GM12878 (cell line): ENCODE data around the gene FGD5. TPM values are rescaled to one million over a fixed set of nuclear protein-coding genes. Genes with fewer than 3 reads are reported as not detected.
A peak's percentile ranks its signal among the peaks of the same experiment; 100 is the strongest.

Experiments used
- ATAC-seq: fragments of 200-7000 bp; cut with Tn5 transposase; 3 replicates; pipeline ENCODE4 v1.9.1; 2020; ENCODE audit warnings: mild to moderate bottlenecking, moderate library complexity
- BruUV-seq: library from RNA; stranded (reverse); fragments of 400-500 nt; replicated peaks from 2 replicates; lab custom pipeline; 2021; lab: Mats Ljungman, UMichigan
- CTCF ChIA-PET: fragments of 300-600 bp; sonication (Branson Sonifier 250); formaldehyde crosslinking; extraction: SDS; loops from one replicate; lab custom pipeline; 2021; ENCODE audit warnings: inconsistent platforms; lab: Yijun Ruan, JAX
- POLR2A ChIA-PET: fragments of 350-600 bp; formaldehyde crosslinking; extraction: SDS; loops from one replicate; lab custom pipeline; 2021; ENCODE audit warnings: inconsistent platforms; lab: Charles Lee
- RAD21 ChIA-PET: fragments of 300-600 bp; sonication (Branson Sonifier 250); formaldehyde crosslinking; loops from one replicate; lab custom pipeline; 2023; ENCODE audit warnings: antibody characterized with exemption; ENCODE audit not compliant: unreplicated experiment; lab: Charles Lee
- SMC1A ChIA-PET: fragments of 300-600 bp; sonication (Branson Sonifier 250); formaldehyde crosslinking; loops from one replicate; lab custom pipeline; 2023; ENCODE audit not compliant: unreplicated experiment, uncharacterized antibody; lab: Charles Lee
- DNase-seq: peaks from one replicate; pipeline ENCODE4 v3.0.0-alpha.2; 2011; ENCODE audit warnings: low read depth, low spot score
- FAIRE-seq: peaks from 3 replicates; lab custom pipeline; 2011; peaks lifted over from hg19 to GRCh38; lab: Jason Lieb, UNC
- H2AFZ ChIP-seq: 2 replicates; pipeline ENCODE4 v1.6.0; 2011; ENCODE audit warnings: low read depth, low read length, control low read depth; ENCODE audit not compliant: control insufficient read depth
- H3K27ac ChIP-seq: 2 replicates; pipeline ENCODE4 v1.5.1; 2011; ENCODE audit warnings: control low read depth; ENCODE audit not compliant: control insufficient read depth, insufficient read depth
- H3K27me3 ChIP-seq, 2 experiments: replicated peaks in 1 of 2; 2 replicates each; pipeline versions ENCODE4 v1.6.0 to v1.6.1; 2011; ENCODE audit warnings: low read length in 1 of 2; ENCODE audit not compliant: control insufficient read depth in 2 of 2, insufficient read depth in 2 of 2
- H3K36me3 ChIP-seq, 2 experiments: 2 replicates each; pipeline ENCODE4 v1.5.1; 2011; ENCODE audit warnings: low read length in 1 of 2; ENCODE audit not compliant: control insufficient read depth in 2 of 2, insufficient read depth in 2 of 2
- H3K4me1 ChIP-seq: 2 replicates; pipeline ENCODE4 v1.6.1; 2011; ENCODE audit warnings: mild to moderate bottlenecking, low read length, moderate library complexity, mixed read lengths; ENCODE audit not compliant: control insufficient read depth, insufficient read depth
- H3K4me2 ChIP-seq: 2 replicates; pipeline ENCODE4 v1.6.0; 2011; ENCODE audit warnings: control low read depth; ENCODE audit not compliant: control insufficient read depth, insufficient read depth
- H3K4me3 ChIP-seq: fragments of 200-600 bp; sonication (generic); 2 replicates; pipeline ENCODE4 v1.5.1; 2016
- H3K79me2 ChIP-seq: 2 replicates; pipeline ENCODE4 v1.6.0; 2011; ENCODE audit warnings: low read length; ENCODE audit not compliant: control insufficient read depth, insufficient read depth
- H3K9ac ChIP-seq: 2 replicates; pipeline ENCODE4 v1.8.0; 2011; ENCODE audit warnings: low read length, control low read depth, mixed read lengths; ENCODE audit not compliant: control insufficient read depth, insufficient read depth
- H3K9me3 ChIP-seq: replicated peaks from 3 replicates; pipeline ENCODE4 v1.5.1; 2011; ENCODE audit warnings: mild to moderate bottlenecking, low read length; ENCODE audit not compliant: control insufficient read depth, insufficient read depth
- H4K20me1 ChIP-seq: 2 replicates; pipeline ENCODE4 v1.6.0; 2011; ENCODE audit not compliant: control insufficient read depth, insufficient read depth
- CBX3 ChIP-seq: fragments of 200-600 bp; sonication (generic); IDR thresholded peaks from 2 replicates; pipeline ENCODE4 v1.6.1; 2016; ENCODE audit warnings: low read depth, borderline replicate concordance
- CEBPB ChIP-seq, 2 experiments: fragments of 150-350 bp in 1 of 2; IDR thresholded peaks; 2 replicates each; pipeline ENCODE4 v1.6.1; 2012 to 2014; ENCODE audit warnings: low read depth in 2 of 2, low read length in 2 of 2, borderline replicate concordance in 1 of 2, inconsistent platforms in 1 of 2
- DPF2 ChIP-seq: fragments of 450-650 bp; IDR thresholded peaks from 2 replicates; pipeline ENCODE4 v1.6.1; 2017; ENCODE audit warnings: mild to moderate bottlenecking
- EED ChIP-seq: sonication (generic); IDR thresholded peaks from 2 replicates; pipeline ENCODE4 v1.6.1; 2016; ENCODE audit warnings: antibody characterized with exemption, low read depth
- EP300 ChIP-seq, 2 experiments: fragments of 150-350 bp in 1 of 2; IDR thresholded peaks; 2 replicates each; pipeline ENCODE4 v1.6.1; 2011 to 2012; ENCODE audit warnings: low read depth in 2 of 2, low read length in 2 of 2, borderline replicate concordance in 1 of 2, improper control_type of control experiment in 1 of 2, inconsistent platforms in 1 of 2; ENCODE audit not compliant: control insufficient read depth in 1 of 2
- HDGF ChIP-seq: fragments of 450-650 bp; IDR thresholded peaks from 2 replicates; pipeline ENCODE4 v1.6.1; 2016; ENCODE audit warnings: antibody characterized with exemption
- RB1 ChIP-seq: fragments of 450-650 bp; formaldehyde crosslinking; IDR thresholded peaks from 2 replicates; pipeline ENCODE4 v1.6.1; 2017; ENCODE audit warnings: mild to moderate bottlenecking, borderline replicate concordance
- SPI1 ChIP-seq: IDR thresholded peaks from 2 replicates; pipeline ENCODE4 v1.6.1; 2011; ENCODE audit warnings: low read depth, mild to moderate bottlenecking, low read length, moderate library complexity, borderline replicate concordance; ENCODE audit not compliant: insufficient read depth
- TCF12 ChIP-seq: IDR thresholded peaks from 2 replicates; pipeline ENCODE4 v1.6.1; 2011; ENCODE audit warnings: low read depth, mild to moderate bottlenecking, low read length
- ZNF622 ChIP-seq: fragments of 450-650 bp; IDR thresholded peaks from 2 replicates; pipeline ENCODE4 v1.6.1; 2017; ENCODE audit warnings: mild to moderate bottlenecking, inconsistent platforms
- WGBS: methylation state at CpG from one replicate; pipeline ENCODE4 v1.1.6; 2016; ENCODE audit warnings: low lambda C conversion rate; ENCODE audit not compliant: insufficient replicate concordance, insufficient coverage; ENCODE audit errors: missing lambda C conversion rate; 5-methylcytosine and 5-hydroxymethylcytosine counted together
- in situ Hi-C: fragments of 300-500 bp; cut with MboI; formaldehyde crosslinking; loops from 9 replicates; pipeline ENCODE4 v1.14.3; 2018; ENCODE audit warnings: mixed read lengths
- intact Hi-C: fragments of 100-400 bp; cut with micrococcal nuclease; formaldehyde crosslinking; loops from one replicate; pipeline ENCODE4 v1.14.2; 2022; ENCODE audit not compliant: unreplicated experiment
- polyA plus RNA-seq, 11 experiments: library from polyadenylated mRNA; depleted of rRNA in 4 of 11; unstranded in 6 of 11; stranded (reverse) in 5 of 11; fragments of >200 nt; fragmentation: Nextera tagmentation in 4 of 11; fragmentation: Illumina TruSeq in 1 of 11; extraction: Ambion mirVana in 4 of 11; extraction: Trizol in 1 of 11; gene quantifications; 1 replicate in 1 of 11; 2 replicates in 10 of 11; pipeline versions ENCODE4 v1.2.1 to v1.2.3, GENCODE V29; 2011 to 2016; ENCODE audit warnings: inconsistent platforms in 2 of 11, missing spikeins in 2 of 11, low read depth in 1 of 11
- total RNA-seq, 4 experiments: library from RNA; depleted of rRNA in 3 of 4; stranded (reverse); fragments of >200 nt in 3 of 4; fragmentation: Illumina TruSeq in 1 of 4; extraction: Trizol in 1 of 4; gene quantifications; 2 replicates each; pipeline versions ENCODE4 v1.2.1 to v1.2.3, GENCODE V29; 2013 to 2021
- TF ChIP-seq, protein P1 (sequence below): fragments of 450-650 bp; IDR thresholded peaks from 2 replicates; pipeline ENCODE4 v1.6.1; 2017; ENCODE audit warnings: mild to moderate bottlenecking, moderate library complexity
- TF ChIP-seq, protein P2 (sequence below): IDR thresholded peaks from 2 replicates; pipeline ENCODE4 v1.6.1; 2011; ENCODE audit warnings: borderline replicate concordance, low read depth, mild to moderate bottlenecking, moderate library complexity, mixed read lengths, low read length; ENCODE audit not compliant: insufficient read depth; ENCODE audit errors: extremely low read length
- TF ChIP-seq, protein P3 (sequence below), 3 experiments: IDR thresholded peaks in 2 of 3; conservative IDR thresholded peaks in 1 of 3; 2 replicates each; pipeline ENCODE4 v1.5.1; 2011; ENCODE audit warnings: low read depth in 3 of 3, low read length in 3 of 3, mild to moderate bottlenecking in 3 of 3, control low read depth in 2 of 3, moderate library complexity in 2 of 3, inconsistent platforms in 1 of 3, mixed read lengths in 1 of 3; ENCODE audit not compliant: control insufficient read depth in 2 of 3, insufficient read depth in 1 of 3; ENCODE audit errors: extremely low read depth in 1 of 3

Gene FGD5
- total and polyA plus RNA-seq, 10 of the 15 experiments (the other 5 are each of a cell fraction or from before 2014, with no cell fraction given) = 0.03 to 0.13 (median 0.11) TPM; not detected in 3

- TF ChIP-seq, protein P1, sequence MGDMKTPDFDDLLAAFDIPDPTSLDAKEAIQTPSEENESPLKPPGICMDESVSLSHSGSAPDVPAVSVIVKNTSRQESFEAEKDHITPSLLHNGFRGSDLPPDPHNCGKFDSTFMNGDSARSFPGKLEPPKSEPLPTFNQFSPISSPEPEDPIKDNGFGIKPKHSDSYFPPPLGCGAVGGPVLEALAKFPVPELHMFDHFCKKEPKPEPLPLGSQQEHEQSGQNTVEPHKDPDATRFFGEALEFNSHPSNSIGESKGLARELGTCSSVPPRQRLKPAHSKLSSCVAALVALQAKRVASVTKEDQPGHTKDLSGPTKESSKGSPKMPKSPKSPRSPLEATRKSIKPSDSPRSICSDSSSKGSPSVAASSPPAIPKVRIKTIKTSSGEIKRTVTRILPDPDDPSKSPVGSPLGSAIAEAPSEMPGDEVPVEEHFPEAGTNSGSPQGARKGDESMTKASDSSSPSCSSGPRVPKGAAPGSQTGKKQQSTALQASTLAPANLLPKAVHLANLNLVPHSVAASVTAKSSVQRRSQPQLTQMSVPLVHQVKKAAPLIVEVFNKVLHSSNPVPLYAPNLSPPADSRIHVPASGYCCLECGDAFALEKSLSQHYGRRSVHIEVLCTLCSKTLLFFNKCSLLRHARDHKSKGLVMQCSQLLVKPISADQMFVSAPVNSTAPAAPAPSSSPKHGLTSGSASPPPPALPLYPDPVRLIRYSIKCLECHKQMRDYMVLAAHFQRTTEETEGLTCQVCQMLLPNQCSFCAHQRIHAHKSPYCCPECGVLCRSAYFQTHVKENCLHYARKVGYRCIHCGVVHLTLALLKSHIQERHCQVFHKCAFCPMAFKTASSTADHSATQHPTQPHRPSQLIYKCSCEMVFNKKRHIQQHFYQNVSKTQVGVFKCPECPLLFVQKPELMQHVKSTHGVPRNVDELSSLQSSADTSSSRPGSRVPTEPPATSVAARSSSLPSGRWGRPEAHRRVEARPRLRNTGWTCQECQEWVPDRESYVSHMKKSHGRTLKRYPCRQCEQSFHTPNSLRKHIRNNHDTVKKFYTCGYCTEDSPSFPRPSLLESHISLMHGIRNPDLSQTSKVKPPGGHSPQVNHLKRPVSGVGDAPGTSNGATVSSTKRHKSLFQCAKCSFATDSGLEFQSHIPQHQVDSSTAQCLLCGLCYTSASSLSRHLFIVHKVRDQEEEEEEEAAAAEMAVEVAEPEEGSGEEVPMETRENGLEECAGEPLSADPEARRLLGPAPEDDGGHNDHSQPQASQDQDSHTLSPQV = no peak
Measured at GRCh38 chr3:14801031-14801430, 17.7 kb upstream of the FGD5 start (continued).

GRCh38 chr3:14801668-14802380, 16.9 kb upstream of the FGD5 start:
- H3K27ac ChIP-seq = no peak overlapping the region
- DNase-seq = no peak
- CTCF ChIA-PET = interaction anchor here (0.8 to 1.2 kb wide), 2 partner anchors 10 to 12 kb away, joined by 3 to 4 read pairs; no protein-coding TSS in a partner anchor
- H3K4me2 ChIP-seq = no peak overlapping the region
- no peaks in the 10 kb centered on the region for H3K36me3 ChIP-seq
- H4K20me1 ChIP-seq = no peaks in the 10 kb centered on the region
- intact Hi-C loops = no loop called here
- in situ Hi-C loops = no loop called here
- BruUV-seq = no TSS peak
- no peak overlapping the region for H3K9ac ChIP-seq
- H3K4me3 ChIP-seq = no peak overlapping the region
- no peaks in the 10 kb centered on the region for H3K9me3 ChIP-seq
- H3K79me2 ChIP-seq = no peaks in the 10 kb centered on the region
- RAD21 ChIA-PET = interaction anchor here (0.6 to 1.2 kb wide), 3 partner anchors 11 to 31 kb away, joined by 3 read pairs; no protein-coding TSS in a partner anchor
- H2AFZ ChIP-seq = no peak overlapping the region
- POLR2A ChIA-PET = interaction anchor here (1.3 kb wide), 1 partner anchor 43 kb away, joined by 3 read pairs; no protein-coding TSS in a partner anchor
- WGBS = 42% methylated on average over 10 of the region's 10 CpGs
- ATAC-seq = peak; percentile 56
- FAIRE-seq = no peak
- SMC1A ChIA-PET = no interaction called here
- H3K27me3 ChIP-seq = peaks cover 1 to 2% of the 10 kb centered on the region in 2 experiments; a peak in 1 of 4 replicates
- H3K4me1 ChIP-seq = no peaks in the 10 kb centered on the region
- TF ChIP-seq CBX3 (no peak), ZNF622 (no peak), EP300 (IDR thresholded peaks at IDR 0.05; ENCODE audit: borderline replicate concordance in 1 of 2, control insufficient read depth in 1 of 2, low read depth in 2 of 2, low read length in 2 of 2) (no peak), DPF2 (0 out of 2 replicates have a peak, but pooled peaks have one; percentile 29), HDGF (no peak), RB1 (no peak), SPI1 (no peak), CEBPB (IDR thresholded peaks at IDR 0.05; ENCODE audit: borderline replicate concordance in 1 of 2, low read depth in 2 of 2, low read length in 2 of 2) (no peak), EED (0 out of 2 replicates have a peak, but pooled peaks have one; percentile 34), TCF12 (peak; percentile 81; the same call in 1 of the 2 replicates)
- TF ChIP-seq, protein P2, sequence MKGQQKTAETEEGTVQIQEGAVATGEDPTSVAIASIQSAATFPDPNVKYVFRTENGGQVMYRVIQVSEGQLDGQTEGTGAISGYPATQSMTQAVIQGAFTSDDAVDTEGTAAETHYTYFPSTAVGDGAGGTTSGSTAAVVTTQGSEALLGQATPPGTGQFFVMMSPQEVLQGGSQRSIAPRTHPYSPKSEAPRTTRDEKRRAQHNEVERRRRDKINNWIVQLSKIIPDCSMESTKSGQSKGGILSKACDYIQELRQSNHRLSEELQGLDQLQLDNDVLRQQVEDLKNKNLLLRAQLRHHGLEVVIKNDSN = no peak
- TF ChIP-seq, protein P3, sequence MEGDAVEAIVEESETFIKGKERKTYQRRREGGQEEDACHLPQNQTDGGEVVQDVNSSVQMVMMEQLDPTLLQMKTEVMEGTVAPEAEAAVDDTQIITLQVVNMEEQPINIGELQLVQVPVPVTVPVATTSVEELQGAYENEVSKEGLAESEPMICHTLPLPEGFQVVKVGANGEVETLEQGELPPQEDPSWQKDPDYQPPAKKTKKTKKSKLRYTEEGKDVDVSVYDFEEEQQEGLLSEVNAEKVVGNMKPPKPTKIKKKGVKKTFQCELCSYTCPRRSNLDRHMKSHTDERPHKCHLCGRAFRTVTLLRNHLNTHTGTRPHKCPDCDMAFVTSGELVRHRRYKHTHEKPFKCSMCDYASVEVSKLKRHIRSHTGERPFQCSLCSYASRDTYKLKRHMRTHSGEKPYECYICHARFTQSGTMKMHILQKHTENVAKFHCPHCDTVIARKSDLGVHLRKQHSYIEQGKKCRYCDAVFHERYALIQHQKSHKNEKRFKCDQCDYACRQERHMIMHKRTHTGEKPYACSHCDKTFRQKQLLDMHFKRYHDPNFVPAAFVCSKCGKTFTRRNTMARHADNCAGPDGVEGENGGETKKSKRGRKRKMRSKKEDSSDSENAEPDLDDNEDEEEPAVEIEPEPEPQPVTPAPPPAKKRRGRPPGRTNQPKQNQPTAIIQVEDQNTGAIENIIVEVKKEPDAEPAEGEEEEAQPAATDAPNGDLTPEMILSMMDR (IDR thresholded peaks at IDR 0.05 in 2 of 3, conservative IDR thresholded peaks at IDR 0.05 in 1 of 3; ENCODE audit: control insufficient read depth in 2 of 3, extremely low read depth in 1 of 3, insufficient read depth in 1 of 3, low read depth in 3 of 3, low read length in 3 of 3) = no peak
